ENCODE data around the gene CLDN22.
"Not testable (repeated sequence)": the region's sequence is repeated elsewhere in the genome, so short reads cannot be mapped to it uniquely, and the experiment has no call there.

The CLDN22 gene

GRCh38 chr4:183337833-183338232, 17.8 kb upstream of the CLDN22 start:
- no peak overlapping the region for H3K4me3 ChIP-seq (ENCODE audit: low read length)
- H3K9me3 ChIP-seq (ENCODE audit: low read length), result peaks cover 2% of the 10 kb centered on the region
- no peaks in the 10 kb centered on the region for H3K27me3 ChIP-seq (ENCODE audit: insufficient read depth, low read length)
- H2AFZ ChIP-seq (ENCODE audit: low read depth, low read length), result no peak overlapping the region
- H3K4me1 ChIP-seq (ENCODE audit: insufficient read depth, low read length), result no peaks in the 10 kb centered on the region
- no peaks in the 10 kb centered on the region for H3K36me3 ChIP-seq (ENCODE audit: insufficient read depth, low read length)

GRCh38 chr4:183337349-183337748, 17.3 kb upstream of the CLDN22 start:
- Histone ChIP-seq H3K4me1 (ENCODE audit: insufficient read depth, low read length) (no peaks in the 10 kb centered on the region), H2AFZ (ENCODE audit: low read depth, low read length) (no peak overlapping the region), H3K36me3 (ENCODE audit: insufficient read depth, low read length) (no peaks in the 10 kb centered on the region), H3K9me3 (ENCODE audit: low read length) (peaks cover 2% of the 10 kb centered on the region), H3K4me3 (ENCODE audit: low read length) (no peak overlapping the region), H3K27me3 (ENCODE audit: insufficient read depth, low read length) (no peaks in the 10 kb centered on the region)

GRCh38 chr4:183335369-183335940, 15.4 kb upstream of the CLDN22 start:
- no peaks in the 10 kb centered on the region for H3K36me3 ChIP-seq (ENCODE audit: insufficient read depth, low read length)
- no peak overlapping the region for H2AFZ ChIP-seq (ENCODE audit: low read depth, low read length)
- no peaks in the 10 kb centered on the region for H3K4me1 ChIP-seq (ENCODE audit: insufficient read depth, low read length)
- peaks cover 2% of the 10 kb centered on the region for H3K9me3 ChIP-seq (ENCODE audit: low read length)
- no peak overlapping the region for H3K4me3 ChIP-seq (ENCODE audit: low read length)
- H3K27me3 ChIP-seq (ENCODE audit: insufficient read depth, low read length), result no peaks in the 10 kb centered on the region

- no peaks in the 10 kb centered on the region for H3K27me3 ChIP-seq (ENCODE audit: insufficient read depth, low read length)
- H2AFZ ChIP-seq (ENCODE audit: low read depth, low read length), result no peak overlapping the region
- peaks cover 2% of the 10 kb centered on the region for H3K9me3 ChIP-seq (ENCODE audit: low read length)
- H3K36me3 ChIP-seq (ENCODE audit: insufficient read depth, low read length), result no peaks in the 10 kb centered on the region
- no peak overlapping the region for H3K4me3 ChIP-seq (ENCODE audit: low read length)
- H3K4me1 ChIP-seq (ENCODE audit: insufficient read depth, low read length), result no peaks in the 10 kb centered on the region
Observed at GRCh38 chr4:183333983-183334382, 13.9 kb upstream of the CLDN22 start.

GRCh38 chr4:183333202-183333601, 13.1 kb upstream of the CLDN22 start:
- Histone ChIP-seq H3K9me3 (ENCODE audit: low read length) (peaks cover 2% of the 10 kb centered on the region), H3K4me1 (ENCODE audit: insufficient read depth, low read length) (no peaks in the 10 kb centered on the region), H3K4me3 (ENCODE audit: low read length) (no peak overlapping the region), H2AFZ (ENCODE audit: low read depth, low read length) (no peak overlapping the region), H3K36me3 (ENCODE audit: insufficient read depth, low read length) (no peaks in the 10 kb centered on the region), H3K27me3 (ENCODE audit: insufficient read depth, low read length) (no peaks in the 10 kb centered on the region)

GRCh38 chr4:183332447-183332846, 12.4 kb upstream of the CLDN22 start:
- Histone ChIP-seq H3K4me3 (ENCODE audit: low read length) (no peak overlapping the region), H2AFZ (ENCODE audit: low read depth, low read length) (no peak overlapping the region), H3K36me3 (ENCODE audit: insufficient read depth, low read length) (no peaks in the 10 kb centered on the region), H3K4me1 (ENCODE audit: insufficient read depth, low read length) (no peaks in the 10 kb centered on the region), H3K27me3 (ENCODE audit: insufficient read depth, low read length) (no peaks in the 10 kb centered on the region), H3K9me3 (ENCODE audit: low read length) (no peaks in the 10 kb centered on the region)

GRCh38 chr4:183330841-183331240, 10.8 kb upstream of the CLDN22 start:
- peaks cover 2% of the 10 kb centered on the region for H3K9me3 ChIP-seq (ENCODE audit: low read length)
- no peaks in the 10 kb centered on the region for H3K4me1 ChIP-seq (ENCODE audit: insufficient read depth, low read length)
- no peak overlapping the region for H2AFZ ChIP-seq (ENCODE audit: low read depth, low read length)
- no peak overlapping the region for H3K4me3 ChIP-seq (ENCODE audit: low read length)
- H3K36me3 ChIP-seq (ENCODE audit: insufficient read depth, low read length), result no peaks in the 10 kb centered on the region
- no peaks in the 10 kb centered on the region for H3K27me3 ChIP-seq (ENCODE audit: insufficient read depth, low read length)

- no peaks in the 10 kb centered on the region for H3K36me3 ChIP-seq (ENCODE audit: insufficient read depth, low read length)
- no peak overlapping the region for H2AFZ ChIP-seq (ENCODE audit: low read depth, low read length)
- H3K27me3 ChIP-seq (ENCODE audit: insufficient read depth, low read length), result no peaks in the 10 kb centered on the region
- no peak overlapping the region for H3K4me3 ChIP-seq (ENCODE audit: low read length)
- no peaks in the 10 kb centered on the region for H3K4me1 ChIP-seq (ENCODE audit: insufficient read depth, low read length)
- peaks cover 2% of the 10 kb centered on the region for H3K9me3 ChIP-seq (ENCODE audit: low read length)
Observed at GRCh38 chr4:183329954-183330742, 10.1 kb upstream of the CLDN22 start.

- Histone ChIP-seq H3K9me3 (ENCODE audit: low read length) (peaks cover 2% of the 10 kb centered on the region), H3K4me1 (ENCODE audit: insufficient read depth, low read length) (no peaks in the 10 kb centered on the region), H3K27me3 (ENCODE audit: insufficient read depth, low read length) (no peaks in the 10 kb centered on the region), H3K36me3 (ENCODE audit: insufficient read depth, low read length) (no peaks in the 10 kb centered on the region), H2AFZ (ENCODE audit: low read depth, low read length) (no peak overlapping the region), H3K4me3 (ENCODE audit: low read length) (no peak overlapping the region)
Observed at GRCh38 chr4:183329244-183329643, 9.2 kb upstream of the CLDN22 start.

GRCh38 chr4:183328832-183329231, 8.8 kb upstream of the CLDN22 start:
- Histone ChIP-seq H2AFZ (ENCODE audit: low read depth, low read length) (no peak overlapping the region), H3K36me3 (ENCODE audit: insufficient read depth, low read length) (no peaks in the 10 kb centered on the region), H3K4me3 (ENCODE audit: low read length) (no peak overlapping the region), H3K9me3 (ENCODE audit: low read length) (peaks cover 2% of the 10 kb centered on the region), H3K27me3 (ENCODE audit: insufficient read depth, low read length) (no peaks in the 10 kb centered on the region), H3K4me1 (ENCODE audit: insufficient read depth, low read length) (no peaks in the 10 kb centered on the region)

- Histone ChIP-seq H3K9me3 (ENCODE audit: low read length) (peaks cover 2% of the 10 kb centered on the region), H3K27me3 (ENCODE audit: insufficient read depth, low read length) (no peaks in the 10 kb centered on the region), H3K4me1 (ENCODE audit: insufficient read depth, low read length) (no peaks in the 10 kb centered on the region), H3K36me3 (ENCODE audit: insufficient read depth, low read length) (no peaks in the 10 kb centered on the region), H2AFZ (ENCODE audit: low read depth, low read length) (no peak overlapping the region), H3K4me3 (ENCODE audit: low read length) (no peak overlapping the region)
Observed at GRCh38 chr4:183327827-183328226, 7.8 kb upstream of the CLDN22 start.

GRCh38 chr4:183326853-183327252, 6.8 kb upstream of the CLDN22 start:
- H3K4me1 ChIP-seq (ENCODE audit: insufficient read depth, low read length), result no peaks in the 10 kb centered on the region
- H3K4me3 ChIP-seq (ENCODE audit: low read length), result no peak overlapping the region
- H3K9me3 ChIP-seq (ENCODE audit: low read length), result peaks cover 2% of the 10 kb centered on the region
- no peak overlapping the region for H2AFZ ChIP-seq (ENCODE audit: low read depth, low read length)
- H3K36me3 ChIP-seq (ENCODE audit: insufficient read depth, low read length), result no peaks in the 10 kb centered on the region
- no peaks in the 10 kb centered on the region for H3K27me3 ChIP-seq (ENCODE audit: insufficient read depth, low read length)

GRCh38 chr4:183326387-183326786, 6.3 kb upstream of the CLDN22 start:
- not testable (repeated sequence) for H3K36me3 ChIP-seq (ENCODE audit: insufficient read depth, low read length); H3K27me3 ChIP-seq (ENCODE audit: insufficient read depth, low read length); H3K9me3 ChIP-seq (ENCODE audit: low read length); H3K4me1 ChIP-seq (ENCODE audit: insufficient read depth, low read length); H2AFZ ChIP-seq (ENCODE audit: low read depth, low read length); H3K4me3 ChIP-seq (ENCODE audit: low read length)

- H3K4me3 ChIP-seq (ENCODE audit: low read length), result no peak overlapping the region
- H3K36me3 ChIP-seq (ENCODE audit: insufficient read depth, low read length), result no peaks in the 10 kb centered on the region
- H3K27me3 ChIP-seq (ENCODE audit: insufficient read depth, low read length), result no peaks in the 10 kb centered on the region
- no peak overlapping the region for H2AFZ ChIP-seq (ENCODE audit: low read depth, low read length)
- peaks cover 2% of the 10 kb centered on the region for H3K9me3 ChIP-seq (ENCODE audit: low read length)
- no peaks in the 10 kb centered on the region for H3K4me1 ChIP-seq (ENCODE audit: insufficient read depth, low read length)
Observed at GRCh38 chr4:183324619-183325018, 4.5 kb upstream of the CLDN22 start.
